Measurements from ENCODE around the gene KATNA1.

KATNA1 gene

GRCh38 chr6:149593408-149593807 is 55.1 kb downstream of the KATNA1 start:
- Histone ChIP-seq H3K36me3 (ENCODE audit: control insufficient read depth, insufficient read depth, low read length) (no peaks in the 10 kb centered on the region), H3K27me3 (ENCODE audit: control insufficient read depth, insufficient read depth, low read length) (no peaks in the 10 kb centered on the region)

GRCh38 chr6:149592983-149593382 is 55.5 kb downstream of the KATNA1 start:
- Histone ChIP-seq H3K4me3 (ENCODE audit: low read length) (no peak overlapping the region), H3K9me3 (ENCODE audit: control insufficient read depth, low read length) (no peaks in the 10 kb centered on the region), H3K4me1 (ENCODE audit: control insufficient read depth, insufficient read depth, low read length) (no peaks in the 10 kb centered on the region), H3K27me3 (ENCODE audit: control insufficient read depth, insufficient read depth, low read length) (no peaks in the 10 kb centered on the region), H3K36me3 (ENCODE audit: control insufficient read depth, insufficient read depth, low read length) (no peaks in the 10 kb centered on the region), H3K9ac (ENCODE audit: low read length) (no peak overlapping the region)

More at GRCh38 chr6:149593408-149593807, 55.1 kb downstream of the KATNA1 start:
- H3K9ac ChIP-seq (ENCODE audit: low read length) = no peak overlapping the region
- H3K4me1 ChIP-seq (ENCODE audit: control insufficient read depth, insufficient read depth, low read length) = no peaks in the 10 kb centered on the region
- H3K4me3 ChIP-seq (ENCODE audit: low read length) = no peak overlapping the region
- H3K9me3 ChIP-seq (ENCODE audit: control insufficient read depth, low read length) = no peaks in the 10 kb centered on the region

GRCh38 chr6:149586149-149586548 is 62.4 kb downstream of the KATNA1 start:
- no peaks in the 10 kb centered on the region for H3K4me1 ChIP-seq (ENCODE audit: control insufficient read depth, insufficient read depth, low read length)
- no peak overlapping the region for H3K9ac ChIP-seq (ENCODE audit: low read length)
- H3K4me3 ChIP-seq (ENCODE audit: low read length) = no peak overlapping the region
- H3K36me3 ChIP-seq (ENCODE audit: control insufficient read depth, insufficient read depth, low read length) = no peaks in the 10 kb centered on the region
- no peaks in the 10 kb centered on the region for H3K27me3 ChIP-seq (ENCODE audit: control insufficient read depth, insufficient read depth, low read length)
- no peaks in the 10 kb centered on the region for H3K9me3 ChIP-seq (ENCODE audit: control insufficient read depth, low read length)

GRCh38 chr6:149581349-149581748 is 67.2 kb downstream of the KATNA1 start:
- no peaks in the 10 kb centered on the region for H3K36me3 ChIP-seq (ENCODE audit: control insufficient read depth, insufficient read depth, low read length)
- H3K4me3 ChIP-seq (ENCODE audit: low read length) = no peak overlapping the region
- H3K27me3 ChIP-seq (ENCODE audit: control insufficient read depth, insufficient read depth, low read length) = no peaks in the 10 kb centered on the region
- no peaks in the 10 kb centered on the region for H3K9me3 ChIP-seq (ENCODE audit: control insufficient read depth, low read length)
- no peak overlapping the region for H3K9ac ChIP-seq (ENCODE audit: low read length)
- H3K4me1 ChIP-seq (ENCODE audit: control insufficient read depth, insufficient read depth, low read length) = no peaks in the 10 kb centered on the region

- Histone ChIP-seq H3K36me3 (ENCODE audit: control insufficient read depth, insufficient read depth, low read length) (no peaks in the 10 kb centered on the region), H3K4me1 (ENCODE audit: control insufficient read depth, insufficient read depth, low read length) (no peaks in the 10 kb centered on the region), H3K27me3 (ENCODE audit: control insufficient read depth, insufficient read depth, low read length) (no peaks in the 10 kb centered on the region), H3K9me3 (ENCODE audit: control insufficient read depth, low read length) (no peaks in the 10 kb centered on the region), H3K9ac (ENCODE audit: low read length) (no peak overlapping the region), H3K4me3 (ENCODE audit: low read length) (no peak overlapping the region)
Observed at GRCh38 chr6:149580880-149581279, 67.6 kb downstream of the KATNA1 start.

GRCh38 chr6:149567945-149568585 is 80.4 kb downstream of the KATNA1 start:
- Histone ChIP-seq H3K9me3 (ENCODE audit: control insufficient read depth, low read length) (no peaks in the 10 kb centered on the region), H3K4me3 (ENCODE audit: low read length) (no peak overlapping the region), H3K4me1 (ENCODE audit: control insufficient read depth, insufficient read depth, low read length) (peaks cover 5% of the 10 kb centered on the region), H3K36me3 (ENCODE audit: control insufficient read depth, insufficient read depth, low read length) (no peaks in the 10 kb centered on the region), H3K9ac (ENCODE audit: low read length) (no peak overlapping the region), H3K27me3 (ENCODE audit: control insufficient read depth, insufficient read depth, low read length) (no peaks in the 10 kb centered on the region)

GRCh38 chr6:149567194-149567586 is 81.3 kb downstream of the KATNA1 start:
- peak overlapping the region; percentile 71 for H3K4me3 ChIP-seq (ENCODE audit: low read length)
- H3K4me1 ChIP-seq (ENCODE audit: control insufficient read depth, insufficient read depth, low read length) = peaks cover 5% of the 10 kb centered on the region
- peak overlapping the region; percentile 95 for H3K9ac ChIP-seq (ENCODE audit: low read length)
- no peaks in the 10 kb centered on the region for H3K36me3 ChIP-seq (ENCODE audit: control insufficient read depth, insufficient read depth, low read length)
- H3K9me3 ChIP-seq (ENCODE audit: control insufficient read depth, low read length) = no peaks in the 10 kb centered on the region
- no peaks in the 10 kb centered on the region for H3K27me3 ChIP-seq (ENCODE audit: control insufficient read depth, insufficient read depth, low read length)

GRCh38 chr6:149566410-149567193 is 81.9 kb downstream of the KATNA1 start:
- no peaks in the 10 kb centered on the region for H3K9me3 ChIP-seq (ENCODE audit: control insufficient read depth, low read length)
- H3K27me3 ChIP-seq (ENCODE audit: control insufficient read depth, insufficient read depth, low read length) = no peaks in the 10 kb centered on the region
- H3K4me1 ChIP-seq (ENCODE audit: control insufficient read depth, insufficient read depth, low read length) = peaks cover 5% of the 10 kb centered on the region
- H3K9ac ChIP-seq (ENCODE audit: low read length) = peak overlapping the region; percentile 95
- no peaks in the 10 kb centered on the region for H3K36me3 ChIP-seq (ENCODE audit: control insufficient read depth, insufficient read depth, low read length)
- peak overlapping the region; percentile 71 for H3K4me3 ChIP-seq (ENCODE audit: low read length)

GRCh38 chr6:149565527-149566409 is 82.7 kb downstream of the KATNA1 start, which contains the start of gene GINM1:
Gene GINM1 (plus strand): TSS chr6:149566375. CDS start chr6:149566415, 40 bp downstream.
- H3K4me3 ChIP-seq (ENCODE audit: low read length) = peak within 1 kb of the TSS; percentile 71
- H3K4me1 ChIP-seq (ENCODE audit: control insufficient read depth, insufficient read depth, low read length) = peaks cover 5% of the 10 kb centered on the region
- no peaks in the 10 kb centered on the region for H3K9me3 ChIP-seq (ENCODE audit: control insufficient read depth, low read length)

GRCh38 chr6:149563928-149564325 is 84.6 kb downstream of the KATNA1 start:
- H3K9ac ChIP-seq (ENCODE audit: low read length) = no peak overlapping the region
- no peak overlapping the region for H3K4me3 ChIP-seq (ENCODE audit: low read length)
- no peaks in the 10 kb centered on the region for H3K27me3 ChIP-seq (ENCODE audit: control insufficient read depth, insufficient read depth, low read length)
- H3K9me3 ChIP-seq (ENCODE audit: control insufficient read depth, low read length) = no peaks in the 10 kb centered on the region
- peaks cover 5% of the 10 kb centered on the region for H3K4me1 ChIP-seq (ENCODE audit: control insufficient read depth, insufficient read depth, low read length)
- H3K36me3 ChIP-seq (ENCODE audit: control insufficient read depth, insufficient read depth, low read length) = no peaks in the 10 kb centered on the region

More at GRCh38 chr6:149565527-149566409, 82.7 kb downstream of the KATNA1 start, which contains the start of gene GINM1:
- Histone ChIP-seq H3K27me3 (ENCODE audit: control insufficient read depth, insufficient read depth, low read length) (no peaks in the 10 kb centered on the region), H3K9ac (ENCODE audit: low read length) (peak within 1 kb of the TSS; percentile 95), H3K36me3 (ENCODE audit: control insufficient read depth, insufficient read depth, low read length) (no peaks in the 10 kb centered on the region)

- H3K27me3 ChIP-seq (ENCODE audit: control insufficient read depth, insufficient read depth, low read length) = no peaks in the 10 kb centered on the region
- H3K36me3 ChIP-seq (ENCODE audit: control insufficient read depth, insufficient read depth, low read length) = no peaks in the 10 kb centered on the region
- H3K4me3 ChIP-seq (ENCODE audit: low read length) = no peak overlapping the region
- H3K9me3 ChIP-seq (ENCODE audit: control insufficient read depth, low read length) = no peaks in the 10 kb centered on the region
- no peak overlapping the region for H3K9ac ChIP-seq (ENCODE audit: low read length)
- peaks cover 5% of the 10 kb centered on the region for H3K4me1 ChIP-seq (ENCODE audit: control insufficient read depth, insufficient read depth, low read length)
Observed at GRCh38 chr6:149563203-149563927, 85.1 kb downstream of the KATNA1 start.

Measured in mucosa of stomach (tissue), 1 donor.